GM12878 (cell line): ENCODE data around the gene GPN1. TPM values are rescaled to one million over a fixed set of nuclear protein-coding genes. Genes with fewer than 3 reads are reported as not detected.

ENCODE experiments used
- ATAC-seq: fragments of 200-7000 bp; cut with Tn5 transposase; 3 replicates; pipeline ENCODE4 v1.9.1; 2020; ENCODE audit warnings: mild to moderate bottlenecking, moderate library complexity
- BruUV-seq: library from RNA; stranded (reverse); fragments of 400-500 nt; replicated peaks from 2 replicates; lab custom pipeline; 2021; lab: Mats Ljungman, UMichigan
- CTCF ChIA-PET: fragments of 300-600 bp; sonication (Branson Sonifier 250); formaldehyde crosslinking; extraction: SDS; loops from one replicate; lab custom pipeline; 2021; ENCODE audit warnings: inconsistent platforms; lab: Yijun Ruan, JAX
- POLR2A ChIA-PET: fragments of 350-600 bp; formaldehyde crosslinking; extraction: SDS; loops from one replicate; lab custom pipeline; 2021; ENCODE audit warnings: inconsistent platforms; lab: Charles Lee
- RAD21 ChIA-PET: fragments of 300-600 bp; sonication (Branson Sonifier 250); formaldehyde crosslinking; loops from one replicate; lab custom pipeline; 2023; ENCODE audit warnings: antibody characterized with exemption; ENCODE audit not compliant: unreplicated experiment; lab: Charles Lee
- SMC1A ChIA-PET: fragments of 300-600 bp; sonication (Branson Sonifier 250); formaldehyde crosslinking; loops from one replicate; lab custom pipeline; 2023; ENCODE audit not compliant: unreplicated experiment, uncharacterized antibody; lab: Charles Lee
- DNase-seq: peaks from one replicate; pipeline ENCODE4 v3.0.0-alpha.2; 2011; ENCODE audit warnings: low read depth, low spot score
- FAIRE-seq: peaks from 3 replicates; lab custom pipeline; 2011; peaks lifted over from hg19 to GRCh38; lab: Jason Lieb, UNC
- H2AFZ ChIP-seq: 2 replicates; pipeline ENCODE4 v1.6.0; 2011; ENCODE audit warnings: low read depth, low read length, control low read depth; ENCODE audit not compliant: control insufficient read depth
- H3K27ac ChIP-seq: 2 replicates; pipeline ENCODE4 v1.5.1; 2011; ENCODE audit warnings: control low read depth; ENCODE audit not compliant: control insufficient read depth, insufficient read depth
- H3K27me3 ChIP-seq, 2 experiments: replicated peaks in 1 of 2; 2 replicates each; pipeline versions ENCODE4 v1.6.0 to v1.6.1; 2011; ENCODE audit warnings: low read length in 1 of 2; ENCODE audit not compliant: control insufficient read depth in 2 of 2, insufficient read depth in 2 of 2
- H3K36me3 ChIP-seq, 2 experiments: 2 replicates each; pipeline ENCODE4 v1.5.1; 2011; ENCODE audit warnings: low read length in 1 of 2; ENCODE audit not compliant: control insufficient read depth in 2 of 2, insufficient read depth in 2 of 2
- H3K4me1 ChIP-seq: 2 replicates; pipeline ENCODE4 v1.6.1; 2011; ENCODE audit warnings: mild to moderate bottlenecking, low read length, moderate library complexity, mixed read lengths; ENCODE audit not compliant: control insufficient read depth, insufficient read depth
- H3K4me2 ChIP-seq: 2 replicates; pipeline ENCODE4 v1.6.0; 2011; ENCODE audit warnings: control low read depth; ENCODE audit not compliant: control insufficient read depth, insufficient read depth
- H3K4me3 ChIP-seq: fragments of 200-600 bp; sonication (generic); 2 replicates; pipeline ENCODE4 v1.5.1; 2016
- H3K79me2 ChIP-seq: 2 replicates; pipeline ENCODE4 v1.6.0; 2011; ENCODE audit warnings: low read length; ENCODE audit not compliant: control insufficient read depth, insufficient read depth
- H3K9ac ChIP-seq: 2 replicates; pipeline ENCODE4 v1.8.0; 2011; ENCODE audit warnings: low read length, control low read depth, mixed read lengths; ENCODE audit not compliant: control insufficient read depth, insufficient read depth
- H3K9me3 ChIP-seq: replicated peaks from 3 replicates; pipeline ENCODE4 v1.5.1; 2011; ENCODE audit warnings: mild to moderate bottlenecking, low read length; ENCODE audit not compliant: control insufficient read depth, insufficient read depth
- H4K20me1 ChIP-seq: 2 replicates; pipeline ENCODE4 v1.6.0; 2011; ENCODE audit not compliant: control insufficient read depth, insufficient read depth
- CHD4 ChIP-seq: fragments of 200-600 bp; sonication (generic); IDR thresholded peaks from 2 replicates; pipeline ENCODE4 v1.6.1; 2016; ENCODE audit warnings: mild to moderate bottlenecking
- ELK1 ChIP-seq: IDR thresholded peaks from 2 replicates; pipeline ENCODE4 v1.6.1; 2012; ENCODE audit warnings: low read depth, low read length, improper control_type of control experiment
- GABPA ChIP-seq: IDR thresholded peaks from 2 replicates; pipeline ENCODE4 v1.6.1; 2014; ENCODE audit warnings: antibody characterized with exemption, low read depth, mild to moderate bottlenecking, inconsistent platforms
- HCFC1 ChIP-seq: fragments of 150-350 bp; IDR thresholded peaks from 2 replicates; pipeline ENCODE4 v1.6.1; 2014; ENCODE audit warnings: low read length
- HDGF ChIP-seq: fragments of 450-650 bp; IDR thresholded peaks from 2 replicates; pipeline ENCODE4 v1.6.1; 2016; ENCODE audit warnings: antibody characterized with exemption
- PBX3 ChIP-seq: IDR thresholded peaks from 2 replicates; pipeline ENCODE4 v1.6.1; 2011; ENCODE audit warnings: mild to moderate bottlenecking, low read depth, low read length, moderate library complexity; ENCODE audit not compliant: insufficient replicate concordance
- SMAD5 ChIP-seq: IDR thresholded peaks from 2 replicates; pipeline ENCODE4 v1.6.1; 2016; ENCODE audit warnings: antibody characterized with exemption, low read depth
- SMC3 ChIP-seq: IDR thresholded peaks from 2 replicates; pipeline ENCODE4 v1.6.1; 2011; ENCODE audit warnings: low read length, improper control_type of control experiment, borderline replicate concordance
- STAT1 ChIP-seq: fragments of 450-650 bp; conservative IDR thresholded peaks from 2 replicates; pipeline ENCODE4 v1.6.1; 2014; ENCODE audit warnings: antibody characterized with exemption, mild to moderate bottlenecking
- SUZ12 ChIP-seq: fragments of 200-600 bp; sonication (generic); IDR thresholded peaks from one replicate; pipeline ENCODE4 v1.6.1; 2018; ENCODE audit warnings: antibody characterized with exemption, mild to moderate bottlenecking; ENCODE audit not compliant: unreplicated experiment
- USF2 ChIP-seq: IDR thresholded peaks from 2 replicates; pipeline ENCODE4 v1.6.1; 2011; ENCODE audit warnings: low read depth, low read length, improper control_type of control experiment, borderline replicate concordance
- YBX1 ChIP-seq: fragments of 450-650 bp; IDR thresholded peaks from 2 replicates; pipeline ENCODE4 v1.6.1; 2016; ENCODE audit warnings: antibody characterized with exemption
- ZBTB40 ChIP-seq: fragments of 450-650 bp; IDR thresholded peaks from 2 replicates; pipeline ENCODE4 v1.6.1; 2016; ENCODE audit warnings: mild to moderate bottlenecking, moderate library complexity, borderline replicate concordance
- ZNF24 ChIP-seq: fragments of 450-650 bp; IDR thresholded peaks from 2 replicates; pipeline ENCODE4 v1.6.1; 2017; ENCODE audit warnings: antibody characterized with exemption, mild to moderate bottlenecking
- WGBS: methylation state at CpG from one replicate; pipeline ENCODE4 v1.1.6; 2016; ENCODE audit warnings: low lambda C conversion rate; ENCODE audit not compliant: insufficient replicate concordance, insufficient coverage; ENCODE audit errors: missing lambda C conversion rate; 5-methylcytosine and 5-hydroxymethylcytosine counted together
- in situ Hi-C: fragments of 300-500 bp; cut with MboI; formaldehyde crosslinking; loops from 9 replicates; pipeline ENCODE4 v1.14.3; 2018; ENCODE audit warnings: mixed read lengths
- intact Hi-C: fragments of 100-400 bp; cut with micrococcal nuclease; formaldehyde crosslinking; loops from one replicate; pipeline ENCODE4 v1.14.2; 2022; ENCODE audit not compliant: unreplicated experiment
- polyA plus RNA-seq, 11 experiments: library from polyadenylated mRNA; depleted of rRNA in 4 of 11; unstranded in 6 of 11; stranded (reverse) in 5 of 11; fragments of >200 nt; fragmentation: Nextera tagmentation in 4 of 11; fragmentation: Illumina TruSeq in 1 of 11; extraction: Ambion mirVana in 4 of 11; extraction: Trizol in 1 of 11; gene quantifications; 1 replicate in 1 of 11; 2 replicates in 10 of 11; pipeline versions ENCODE4 v1.2.1 to v1.2.3, GENCODE V29; 2011 to 2016; ENCODE audit warnings: inconsistent platforms in 2 of 11, missing spikeins in 2 of 11, low read depth in 1 of 11
- total RNA-seq, 4 experiments: library from RNA; depleted of rRNA in 3 of 4; stranded (reverse); fragments of >200 nt in 3 of 4; fragmentation: Illumina TruSeq in 1 of 4; extraction: Trizol in 1 of 4; gene quantifications; 2 replicates each; pipeline versions ENCODE4 v1.2.1 to v1.2.3, GENCODE V29; 2013 to 2021

The GPN1 gene
- total and polyA plus RNA-seq, 10 of the 15 experiments (the other 5 are each of a cell fraction or from before 2014, with no cell fraction given), result 32.1 to 108 (median 60.4) TPM

GRCh38 chr2:27661371-27661770, 32.5 kb downstream of the GPN1 start (continued):
- no peak for TF ChIP-seq PBX3
- no peak for TF ChIP-seq STAT1
- TF ChIP-seq, all 136 proteins: peak for 0

GRCh38 chr2:27663285-27664153, 34.7 kb downstream of the GPN1 start, which contains the start of the genes SLC4A1AP and SUPT7L:
Gene SLC4A1AP, plus strand, starts transcription at chr2:27663889. Its CDS starts 26 bp downstream, at chr2:27663915.
Gene SUPT7L, minus strand, starts transcription at chr2:27663614. Its CDS starts 1,422 bp downstream, at chr2:27662192.
- peaks cover 29% of the 10 kb centered on the region for H3K79me2 ChIP-seq
- CTCF ChIA-PET, result interaction anchor here (0.7 to 7.1 kb wide), 4 partner anchors 10 to 50 kb away, joined by 3 to 79 read pairs (median 3); no protein-coding TSS in a partner anchor
- H3K27ac ChIP-seq, result peak within 1 kb of the TSS; percentile 80
- H3K4me1 ChIP-seq, result peaks cover 10% of the 10 kb centered on the region
- peak; percentile 99 for FAIRE-seq
- SMC1A ChIA-PET, result interaction anchor here (0.9 to 1.3 kb wide), 4 partner anchors 8 to 292 kb away, joined by 3 to 4 read pairs (median 4); no protein-coding TSS in a partner anchor
- WGBS, result under 1% methylated on average over 55 of the region's 56 CpGs
- H3K36me3 ChIP-seq, result peaks cover 2 to 13% of the 10 kb centered on the region in 2 experiments; a peak in 3 of 4 replicates
- peak within 1 kb of the TSS; percentile 97 for H2AFZ ChIP-seq
- peak within 1 kb of the TSS; percentile 80 for H3K4me2 ChIP-seq
- DNase-seq, result peak; percentile 77
- intact Hi-C loops, result loop anchor here (10.0 kb wide), 1 partner anchor 179 kb away; the partner anchor contains the start of gene IFT172
- H3K27me3 ChIP-seq, result no peaks in the 10 kb centered on the region
- in situ Hi-C loops, result no loop called here
- no peaks in the 10 kb centered on the region for H4K20me1 ChIP-seq
- peak within 1 kb of the TSS; percentile 90 for H3K4me3 ChIP-seq
- no TSS peak for BruUV-seq
- RAD21 ChIA-PET, result no interaction called here
- peak; percentile 90 for ATAC-seq
- peak within 1 kb of the TSS; percentile 89 for H3K9ac ChIP-seq
- POLR2A ChIA-PET, result interaction anchor here (1.0 to 1.3 kb wide), 2 partner anchors 8 to 35 kb away, joined by 3 to 5 read pairs; partner anchors contain the start of genes CCDC121 and GPN1
- H3K9me3 ChIP-seq, result no peaks in the 10 kb centered on the region
- TF ChIP-seq ELK1 (peak; percentile 53; the same call in 1 of the 2 replicates), YBX1 (no peak), USF2 (no peak), ZNF24 (no peak; the same call in 1 of the 2 replicates), HCFC1 (peak; percentile 81), ZBTB40 (peak; percentile 100), GABPA (peak; percentile 99), HDGF (no peak), CHD4 (no peak), SUZ12 (no peak), SMC3 (no peak), SMAD5 (peak; percentile 41; the same call in 1 of the 2 replicates)
